ENCODE measurements around the gene TMEM114.

The TMEM114 gene

DNA sequence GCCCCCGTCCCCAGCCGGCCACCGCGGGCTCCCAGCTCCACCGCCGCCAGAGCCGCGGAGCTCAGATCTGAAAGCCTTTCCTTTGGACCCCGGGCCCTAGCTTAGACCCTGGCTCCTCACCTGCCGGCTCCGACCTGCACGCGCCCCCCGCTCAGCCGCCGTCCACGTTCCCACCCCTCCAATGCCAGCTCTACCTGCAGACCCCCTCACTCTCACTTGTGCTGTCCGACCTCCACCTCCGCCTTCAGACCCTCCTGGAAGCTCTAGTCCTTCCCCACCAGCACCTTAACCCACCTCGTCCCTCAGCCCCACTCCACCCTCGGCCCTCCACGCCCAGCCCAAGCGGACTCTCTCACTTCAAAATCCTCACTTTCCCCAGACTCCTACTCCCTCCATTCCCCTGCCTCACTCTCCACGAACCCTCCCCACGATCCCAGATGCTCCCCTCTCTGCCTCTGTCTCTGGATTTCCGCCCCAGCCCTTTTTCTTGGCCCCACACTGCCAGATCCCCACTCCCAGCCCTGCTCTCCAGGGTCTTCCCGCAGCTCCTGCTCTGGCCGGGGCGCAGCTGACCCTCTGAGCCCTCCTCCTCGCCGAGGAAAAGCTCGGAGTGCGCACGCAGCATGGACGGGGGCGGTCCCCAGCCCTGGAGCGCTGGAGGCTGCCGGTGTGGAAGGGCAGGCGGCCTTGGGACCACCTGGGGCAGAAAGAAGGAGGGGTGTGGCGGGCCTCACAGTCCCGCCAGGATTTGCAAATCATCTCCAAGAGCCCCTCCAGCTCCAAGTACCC, at the start of gene TMEM114:
TMEM114 (minus strand) TSS at position 612 of the 789 bp plus-strand sequence. CDS start 673 bp downstream, outside the sequence.
- ATAC-seq (peak; percentile 23), DNase-seq (no peak)

DNA sequence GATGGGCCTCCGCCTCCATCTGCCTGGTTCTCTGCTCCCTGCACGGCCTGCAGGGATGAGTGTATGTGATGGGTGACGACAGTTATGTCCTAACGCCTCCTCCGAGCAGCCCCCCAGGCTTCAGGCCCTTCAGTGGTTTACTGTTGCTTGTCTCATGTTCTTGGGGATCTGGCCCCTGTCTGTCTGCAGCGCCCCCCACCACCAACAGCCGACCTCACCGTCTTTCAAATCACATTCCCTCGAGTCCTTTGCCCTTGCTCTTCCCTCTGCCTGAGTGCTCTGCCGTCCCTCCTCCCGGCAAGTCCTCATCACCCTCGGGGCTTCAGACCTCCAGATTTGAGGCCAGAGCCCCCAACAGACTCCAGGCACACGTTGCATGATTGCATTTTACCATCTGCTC, 49.4 kb upstream of the TMEM114 start:
- ATAC-seq (no peak), DNase-seq (no peak)

DNA sequence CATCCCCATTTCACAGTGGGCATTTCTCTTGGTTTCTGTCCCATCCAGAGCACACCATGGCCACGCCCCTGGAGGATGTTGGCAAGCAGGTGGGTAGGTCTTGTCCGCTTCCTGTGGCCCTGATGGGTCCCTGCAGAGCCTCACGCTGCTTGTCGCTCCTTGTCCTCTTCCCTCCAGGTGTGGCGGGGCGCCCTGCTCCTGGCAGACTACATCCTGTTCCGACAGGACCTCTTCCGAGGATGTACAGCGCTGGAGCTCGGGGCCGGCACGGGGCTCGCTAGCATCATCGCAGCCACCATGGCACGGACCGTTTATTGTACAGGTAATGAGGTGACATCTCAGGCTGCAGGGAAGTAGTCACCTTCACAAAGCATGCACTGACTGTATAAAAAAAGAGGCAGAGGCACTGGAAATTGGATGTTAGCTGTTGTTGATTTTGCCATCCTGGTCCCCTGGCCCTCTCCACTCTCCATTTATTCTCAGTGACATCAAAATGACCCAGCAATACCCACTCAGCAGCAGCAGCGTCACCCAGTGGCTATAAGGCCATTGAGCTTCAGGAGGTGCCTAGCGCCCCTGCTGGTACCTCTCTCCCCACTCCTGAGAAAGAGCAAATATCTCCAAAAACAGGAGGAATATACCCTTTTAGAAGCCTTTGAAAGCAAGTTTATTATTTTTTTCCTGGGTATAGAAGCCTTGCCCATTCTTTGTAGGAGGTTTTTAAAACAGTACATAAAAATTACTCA, 44.9 kb upstream of the TMEM114 start:
- DNase-seq (no peak), ATAC-seq (no peak)

DNA sequence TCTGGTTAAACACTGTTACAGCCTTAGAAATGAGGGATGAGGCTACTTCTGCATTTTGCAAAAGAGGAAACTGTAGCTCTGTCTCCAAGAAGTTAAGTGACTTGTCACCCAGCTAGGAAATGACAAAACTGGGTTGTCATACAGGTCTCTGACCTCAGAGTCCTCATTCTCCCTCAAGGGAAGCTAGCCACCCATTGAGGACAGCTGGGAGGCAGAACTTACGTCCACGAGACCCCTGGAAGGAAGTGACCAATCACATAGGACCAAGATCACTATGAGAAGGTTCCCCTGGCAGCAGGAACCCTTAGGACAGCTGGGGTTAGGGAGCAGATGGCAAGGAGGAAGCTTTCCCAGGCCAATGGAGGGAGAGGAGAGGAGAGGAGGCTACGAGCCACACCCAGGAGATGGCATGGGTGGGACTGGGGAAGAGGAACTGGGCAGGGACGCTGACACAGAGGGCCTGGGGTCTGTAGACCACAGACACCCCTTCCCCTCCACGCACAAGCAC, 42.4 kb upstream of the TMEM114 start:
- DNase-seq (no peak), ATAC-seq (peak; percentile 24)

DNA sequence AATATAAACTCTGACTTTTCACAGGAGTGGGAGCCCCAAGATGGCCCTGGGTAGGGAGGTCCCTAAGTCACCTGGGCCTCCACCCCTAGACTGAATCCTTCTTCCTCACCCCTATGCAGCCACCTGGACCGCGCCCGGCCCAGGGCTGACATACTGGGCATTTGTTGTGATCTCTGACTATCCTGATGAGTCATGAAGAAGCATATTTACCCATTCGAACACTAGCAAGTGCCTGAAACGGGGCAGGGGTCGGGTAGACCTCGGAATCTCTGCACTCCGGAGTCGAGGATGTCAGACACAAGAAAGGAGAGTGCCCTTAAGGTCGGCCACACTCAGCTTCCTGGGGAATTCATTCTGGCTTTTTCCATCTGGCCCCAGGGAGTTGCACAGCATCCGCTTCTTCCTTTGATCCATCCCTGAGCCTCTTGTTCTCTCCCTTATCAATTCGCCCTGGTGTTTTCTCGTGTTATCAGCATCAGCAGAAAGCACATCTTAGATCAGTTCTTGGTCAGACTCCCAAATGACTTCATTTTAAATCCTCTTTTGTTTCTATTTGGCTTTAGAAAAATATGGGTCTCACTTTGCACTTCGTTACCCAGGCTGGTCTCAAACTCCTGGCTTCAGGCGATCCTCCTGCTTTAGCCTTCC, 41.6 kb upstream of the TMEM114 start:
- DNase-seq = no peak
- no peak for ATAC-seq

DNA sequence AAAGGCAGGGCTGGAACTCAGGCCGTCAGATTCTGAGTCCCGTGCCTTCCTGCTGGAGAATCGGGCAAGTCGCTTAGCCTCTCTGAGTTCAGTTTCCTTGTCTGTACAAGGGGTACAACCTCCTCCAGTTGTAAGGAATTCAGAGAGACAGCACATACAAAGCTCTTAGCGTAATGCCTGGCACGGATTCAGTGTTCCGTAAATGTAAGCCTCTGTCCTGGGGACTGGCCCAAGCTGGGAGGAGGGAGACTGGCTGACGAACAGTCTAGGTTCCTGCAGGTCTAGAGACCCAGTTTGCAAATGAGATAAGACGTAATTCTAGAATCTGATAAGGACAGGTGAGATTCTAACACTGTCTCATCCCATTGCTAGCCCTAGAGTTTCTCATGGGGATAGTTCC, 41.1 kb upstream of the TMEM114 start:
- no peak for ATAC-seq
- no peak for DNase-seq

DNA sequence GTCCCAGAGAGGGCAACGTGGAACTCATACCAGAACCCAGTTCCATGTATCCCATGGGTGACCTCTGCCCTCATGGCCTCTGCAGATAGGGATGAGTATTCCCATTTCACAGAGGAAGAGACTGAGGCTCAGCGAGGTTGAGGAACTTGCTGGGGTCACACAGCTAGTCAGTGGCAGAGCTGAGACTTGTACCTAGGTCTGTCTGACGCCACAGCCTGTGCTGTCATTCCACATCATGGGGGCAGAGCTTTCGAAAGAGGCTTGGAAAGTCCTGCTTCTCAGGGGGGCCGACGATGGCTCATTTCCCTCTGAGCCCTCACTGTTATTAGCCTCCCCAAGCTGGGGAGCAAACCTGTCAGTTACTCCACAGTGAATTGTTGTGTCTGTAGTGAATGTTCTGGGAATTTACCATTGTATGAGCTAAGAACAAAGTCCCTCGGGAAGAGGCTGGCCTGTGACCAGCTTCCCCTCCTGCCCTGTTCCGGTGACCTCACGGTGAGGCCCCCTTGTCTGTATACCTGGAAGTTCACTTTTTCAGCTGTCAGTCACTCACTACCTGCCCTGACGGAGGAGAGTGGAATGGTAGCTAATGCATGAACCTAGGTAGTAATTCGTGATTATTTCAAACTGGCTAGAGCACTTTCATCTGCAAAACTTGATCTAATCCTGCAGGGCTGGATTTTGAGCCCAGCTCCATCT, 40.1 kb upstream of the TMEM114 start:
- no peak for ATAC-seq
- DNase-seq = no peak

DNA sequence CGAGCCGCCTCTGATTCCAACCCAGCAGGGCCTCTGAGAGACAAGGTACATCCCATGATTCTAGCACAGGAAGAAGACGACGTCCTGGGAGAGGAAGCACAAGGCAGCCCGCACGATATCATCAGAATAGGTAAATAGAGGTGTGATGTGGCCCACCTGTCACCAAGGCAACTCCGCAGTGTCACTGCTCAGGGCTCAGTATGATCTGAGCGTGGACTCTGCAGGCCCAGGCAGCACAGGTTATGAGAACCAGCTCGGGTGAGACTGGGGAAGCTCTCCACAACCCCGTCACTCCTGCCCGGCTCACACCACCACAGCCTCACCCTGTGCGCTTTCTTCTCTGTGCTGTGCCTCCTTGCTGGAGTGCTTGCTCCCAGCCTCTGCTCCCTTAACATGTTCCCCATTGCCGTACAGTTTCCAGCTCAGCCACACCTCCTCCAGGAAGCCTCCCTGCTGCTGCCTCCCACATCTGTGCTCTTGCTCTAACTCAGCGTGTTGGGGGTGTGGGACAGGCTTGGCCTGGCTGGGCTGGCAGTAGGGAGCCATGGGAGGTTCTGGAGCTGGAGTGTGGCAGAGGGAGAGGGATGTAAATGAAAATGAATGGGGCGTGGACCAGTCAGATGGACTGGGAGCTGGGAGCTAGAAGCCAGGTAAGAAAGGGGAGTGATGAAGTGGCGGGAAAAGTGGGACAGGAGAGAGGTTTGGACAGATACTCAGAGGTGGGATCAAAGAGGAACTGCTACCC, 38.8 kb upstream of the TMEM114 start:
- no peak for ATAC-seq
- no peak for DNase-seq

DNA sequence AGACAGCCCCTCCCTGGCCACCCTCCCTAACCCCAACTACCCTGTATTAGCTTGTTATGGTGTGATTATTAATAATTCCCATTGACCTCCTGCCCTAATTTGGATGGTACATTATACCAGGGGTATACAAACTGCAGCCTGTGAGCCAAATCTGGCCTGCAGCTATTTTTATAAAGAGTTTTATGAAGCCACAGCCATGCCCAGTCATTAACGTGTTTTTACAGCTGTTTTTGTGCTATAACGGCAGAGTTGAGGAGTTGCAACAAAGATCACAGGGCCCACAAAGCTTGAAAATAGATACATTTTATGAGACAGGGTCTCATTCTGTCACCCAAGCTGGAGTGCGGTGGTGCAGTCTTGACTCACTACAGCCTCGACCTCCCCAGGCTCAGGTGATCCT, 37.1 kb upstream of the TMEM114 start:
- no peak for DNase-seq
- ATAC-seq = no peak

DNA sequence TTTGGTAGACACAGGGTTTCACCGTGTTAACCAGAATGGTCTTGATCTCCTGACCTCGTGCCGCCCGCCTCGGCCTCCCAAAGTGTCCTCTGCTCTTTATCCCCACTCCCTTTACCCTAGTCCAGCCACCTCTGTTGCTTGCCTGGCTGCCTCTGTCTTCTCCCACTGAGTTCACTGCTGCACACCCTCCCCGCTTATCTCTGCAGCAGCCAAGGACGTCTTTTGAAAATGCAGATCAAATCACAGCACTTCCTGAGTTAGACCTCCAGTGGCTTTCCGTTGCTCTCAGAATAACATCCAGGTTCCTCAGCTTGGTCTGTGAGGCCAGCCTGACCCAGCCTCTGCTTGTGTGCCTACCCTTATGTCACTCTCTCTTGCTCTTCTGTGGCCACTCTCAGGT, 36.6 kb upstream of the TMEM114 start:
- ATAC-seq = no peak
- no peak for DNase-seq

DNA sequence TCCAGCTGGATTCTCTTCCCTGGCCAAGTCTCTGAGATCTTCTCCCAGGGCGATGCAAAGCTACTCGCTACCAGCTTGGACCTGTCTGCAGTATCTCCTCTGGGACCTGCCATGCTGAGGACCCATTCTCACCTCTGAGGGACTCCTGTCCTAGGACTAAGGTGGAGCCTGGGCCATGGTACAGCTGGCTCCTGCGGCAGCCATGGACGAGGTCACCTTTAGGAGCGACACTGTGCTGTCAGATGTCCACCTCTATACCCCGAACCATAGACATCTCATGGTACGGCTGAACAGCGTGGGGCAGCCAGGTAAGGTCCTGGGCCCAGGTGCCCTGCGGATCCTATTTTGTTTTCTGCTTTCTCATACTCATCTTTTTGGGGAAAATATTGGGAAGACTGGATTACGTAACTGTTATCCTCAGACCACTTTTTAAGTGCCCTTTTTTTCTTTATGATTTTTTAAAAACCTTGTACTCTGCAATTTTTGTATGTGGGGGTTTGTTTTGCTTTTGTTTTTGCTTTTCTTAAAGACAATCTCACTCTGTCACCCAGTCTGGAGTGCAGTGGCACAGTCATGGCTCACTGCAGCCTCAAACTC, 35.3 kb upstream of the TMEM114 start:
- ATAC-seq = no peak
- DNase-seq = no peak

DNA sequence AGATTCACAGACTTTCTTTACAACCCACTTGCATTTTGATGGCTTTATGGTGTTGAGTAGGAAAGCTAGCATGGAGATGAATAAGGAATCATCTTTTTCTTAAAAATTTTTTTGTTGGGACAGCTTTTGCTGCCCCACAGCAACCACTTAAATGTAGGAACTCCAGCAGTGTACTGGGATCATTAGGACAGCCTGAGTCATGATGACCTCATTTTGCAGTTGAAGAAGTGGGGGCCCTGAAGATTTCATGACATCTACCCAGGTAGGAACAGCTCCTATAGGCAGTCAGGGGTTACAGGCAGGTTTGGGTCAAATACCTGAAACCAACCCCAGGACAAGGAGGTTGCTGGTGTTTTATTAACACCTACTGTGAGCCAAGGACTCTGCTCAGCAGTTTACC, 33.3 kb upstream of the TMEM114 start:
- ATAC-seq (no peak), DNase-seq (no peak)

DNA sequence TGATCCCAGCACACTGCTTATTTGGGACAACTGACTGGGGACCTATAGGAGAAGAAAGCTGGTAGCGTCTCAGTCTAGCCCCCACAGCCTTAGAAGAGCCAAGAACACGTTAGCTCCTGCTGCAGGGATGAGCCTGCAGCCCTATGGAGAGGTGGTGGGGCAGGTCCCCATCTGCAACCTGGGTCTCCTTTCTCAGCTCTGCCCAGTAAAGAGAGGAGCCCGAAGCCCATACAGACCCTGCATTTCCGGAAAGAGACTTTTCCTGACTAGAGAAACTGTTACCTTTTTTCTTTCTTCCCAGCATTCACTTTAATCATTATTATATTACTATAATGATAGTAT, 32.0 kb upstream of the TMEM114 start:
- ATAC-seq (no peak), DNase-seq (no peak)

DNA sequence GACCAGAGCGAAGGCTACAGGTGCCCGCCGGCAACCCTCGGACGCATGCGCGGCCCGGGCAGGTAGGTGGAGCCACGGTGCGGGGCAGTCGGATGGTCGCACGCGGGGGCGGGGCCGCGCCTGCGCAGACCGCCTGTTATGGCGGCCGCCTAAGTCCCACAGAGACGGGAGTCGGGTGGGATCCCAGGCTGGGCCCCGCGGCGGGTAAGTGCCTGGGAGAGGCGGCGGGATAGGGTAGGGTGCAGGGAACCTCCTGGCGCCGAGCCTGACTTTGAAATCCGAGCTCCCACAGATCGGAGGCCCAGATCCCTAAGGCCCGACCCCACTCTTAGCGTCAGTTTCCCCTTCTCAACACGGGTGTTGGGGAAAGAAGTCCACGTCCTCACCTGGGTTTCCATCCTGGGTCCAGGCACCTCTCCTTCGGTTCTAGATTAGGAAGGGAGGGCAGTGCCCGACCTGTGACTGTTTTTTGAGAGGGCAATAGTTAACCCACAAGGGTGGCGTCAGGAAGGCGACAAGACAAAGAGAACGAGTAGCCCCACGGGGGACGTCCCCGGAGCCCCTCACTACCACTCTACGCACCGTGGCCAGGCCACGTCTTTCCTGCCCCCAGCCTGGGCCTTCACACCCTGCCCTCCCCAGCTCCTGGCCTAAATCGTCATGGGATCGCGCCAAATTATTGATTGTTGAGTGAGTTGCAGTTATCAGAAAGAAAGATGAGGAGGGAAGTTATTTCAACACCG, 31.4 kb upstream of the TMEM114 start, which contains the start of gene METTL22:
METTL22 (plus strand) TSS at position 127 of the 743 bp plus-strand sequence. CDS start 3,968 bp downstream, outside the sequence.
- DNase-seq (peak; percentile 97), ATAC-seq (peak; percentile 90)

DNA sequence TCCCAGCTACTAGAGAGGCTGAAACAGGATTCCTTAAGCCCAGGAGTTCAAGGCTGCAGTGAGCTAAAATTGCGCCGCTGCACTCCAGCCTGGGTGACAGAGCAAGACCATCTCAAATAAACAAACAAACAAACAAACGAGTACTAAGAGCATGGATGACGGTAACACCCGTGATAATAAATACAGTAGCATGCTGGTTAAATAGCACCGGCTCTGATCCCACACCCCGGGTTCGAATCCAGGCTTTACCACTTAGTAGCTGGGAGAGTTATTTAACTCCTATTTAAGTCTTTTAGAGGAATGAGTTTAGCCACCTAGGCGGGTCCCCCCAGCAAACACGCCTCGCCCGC, 30.9 kb upstream of the TMEM114 start:
- ATAC-seq = no peak
- DNase-seq = no peak

DNA sequence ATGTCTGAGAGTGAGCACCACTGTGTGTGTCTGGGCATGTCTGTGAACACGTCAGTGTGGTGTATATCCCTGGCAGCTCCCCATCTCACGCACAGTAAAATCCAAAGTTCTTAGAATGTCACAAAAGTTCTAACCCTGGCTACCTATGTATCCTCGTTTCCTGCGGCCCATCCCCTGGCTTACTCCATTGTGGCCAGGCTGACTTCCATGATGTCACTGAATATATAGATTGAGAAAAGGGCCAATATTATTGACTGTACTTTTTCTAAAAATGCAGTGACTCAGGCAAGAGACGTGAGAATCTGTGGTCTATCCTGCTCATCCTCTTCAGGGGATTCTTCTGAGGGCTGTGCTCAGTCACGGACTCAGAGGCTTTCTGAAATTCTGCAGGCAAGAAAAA, 30.2 kb upstream of the TMEM114 start:
- DNase-seq (no peak), ATAC-seq (no peak)

DNA sequence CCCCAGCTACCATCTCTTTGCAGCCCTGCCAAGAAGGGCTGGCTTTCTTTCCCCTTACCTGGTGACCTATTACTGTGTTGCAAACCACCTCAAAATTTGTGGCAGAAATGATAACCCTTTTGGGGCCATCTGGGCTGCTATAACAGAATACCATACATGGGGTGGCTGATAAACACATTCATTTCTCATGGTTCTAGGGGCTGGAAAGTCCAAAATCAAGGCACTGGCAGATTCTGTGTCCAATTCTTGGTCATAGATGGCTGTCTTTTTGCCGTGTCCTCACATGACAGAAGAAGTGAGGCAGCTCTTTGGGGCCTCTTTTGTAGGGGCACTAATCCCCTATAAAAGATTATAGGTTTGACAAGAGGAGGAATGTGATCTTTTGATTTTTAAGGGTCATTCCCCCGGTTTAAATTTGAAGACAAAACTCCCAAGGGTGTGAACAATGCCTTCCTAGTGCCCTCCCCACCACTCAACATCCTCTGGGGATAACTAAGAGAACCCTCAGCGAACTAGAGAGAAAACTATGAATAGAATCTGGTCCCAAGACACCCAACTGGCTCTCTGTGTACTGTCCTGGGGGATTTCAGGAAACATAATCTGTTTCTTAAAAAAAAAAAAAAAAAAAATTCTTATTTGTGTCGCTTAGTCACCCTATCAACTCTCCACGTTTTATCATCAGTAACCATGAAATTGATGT, 29.5 kb upstream of the TMEM114 start:
- DNase-seq (no peak), ATAC-seq (no peak)

DNA sequence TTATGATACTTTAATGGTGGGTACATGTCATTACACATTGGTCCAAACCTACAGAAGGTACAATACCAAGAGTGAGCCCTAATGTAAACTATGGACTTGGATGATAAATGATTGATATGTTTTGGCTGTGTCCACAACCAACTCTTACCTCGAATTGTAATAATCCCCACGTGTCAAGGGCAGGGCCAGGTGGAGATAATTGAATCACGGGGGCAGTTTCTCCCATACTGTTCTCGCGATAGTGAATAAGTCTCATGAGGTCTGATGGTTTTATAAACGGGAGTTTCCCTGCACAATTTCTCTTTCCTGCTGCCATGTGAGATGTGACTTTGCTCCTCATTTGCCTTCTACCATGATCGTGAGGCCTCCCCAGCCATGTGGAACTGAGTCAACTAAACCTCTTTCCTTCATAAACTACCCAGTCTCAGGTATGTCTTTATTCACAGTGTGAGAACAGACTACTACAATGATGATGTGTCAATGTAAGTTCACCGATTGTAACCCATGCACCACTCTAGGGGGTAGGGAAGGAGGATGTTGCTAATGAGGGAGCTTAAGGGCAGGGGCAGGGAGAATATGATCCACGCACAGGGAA, 24.2 kb upstream of the TMEM114 start:
- DNase-seq (no peak), ATAC-seq (no peak)

DNA sequence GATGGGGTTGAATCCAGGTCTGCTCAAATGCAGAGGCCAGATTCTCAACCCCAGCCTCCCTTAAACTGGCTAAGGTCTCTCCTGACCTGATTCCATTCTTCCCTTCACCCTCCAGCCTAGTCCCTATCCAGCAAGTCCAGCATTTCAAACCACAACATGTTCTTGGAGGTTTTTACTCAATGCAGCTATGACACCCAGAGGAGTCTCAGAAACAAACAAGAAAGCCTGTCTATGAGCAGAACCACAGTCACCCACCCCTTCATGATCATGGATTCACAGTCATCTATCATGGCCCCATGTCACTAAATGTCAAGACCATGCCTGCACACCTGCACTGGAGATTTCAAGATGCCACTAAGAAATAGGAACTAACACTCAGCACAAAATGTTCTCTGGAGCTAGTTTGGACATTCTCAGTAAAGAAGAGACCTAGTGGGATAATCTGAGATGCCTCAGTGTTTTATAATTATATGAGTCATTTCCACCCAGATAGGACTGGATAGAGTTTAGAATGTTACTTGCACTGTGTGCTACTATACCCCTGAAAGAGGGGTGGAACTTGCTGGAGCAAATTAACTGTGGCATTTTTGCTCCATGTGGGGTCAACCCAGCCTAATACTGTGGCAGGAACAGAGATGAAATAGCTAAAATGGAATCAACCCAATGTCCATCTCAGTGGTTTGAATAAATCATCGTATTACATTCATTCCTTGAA, 21.7 kb upstream of the TMEM114 start:
- no peak for DNase-seq
- ATAC-seq = no peak
